HepG2 (cell line): ENCODE results near the gene CDNF.

Experiments used
- AKNA ChIP-seq: sonication (generic); formaldehyde crosslinking; IDR thresholded peaks from 2 replicates; pipeline ENCODE4 v1.4.0; 2020; ENCODE audit warnings: missing genetic modification reagents, borderline replicate concordance
- BCL6 ChIP-seq: IDR thresholded peaks from 2 replicates; pipeline ENCODE4 v1.6.1; 2016; ENCODE audit warnings: missing genetic modification reagents, missing compliant biosample characterization
- GATAD2A ChIP-seq: IDR thresholded peaks from 2 replicates; pipeline ENCODE4 v1.6.1; 2016
- POLR2A ChIP-seq, 2 experiments: IDR thresholded peaks; 2 replicates each; pipeline ENCODE4 v1.6.1; 2011; ENCODE audit warnings: low read depth in 2 of 2, low read length in 2 of 2, mild to moderate bottlenecking in 1 of 2, moderate library complexity in 1 of 2; ENCODE audit not compliant: insufficient read depth in 1 of 2
- TF ChIP-seq, protein P1 (sequence below): sonication (generic); formaldehyde crosslinking; conservative IDR thresholded peaks from 2 replicates; pipeline ENCODE4 v1.4.0; 2020; ENCODE audit warnings: missing genetic modification reagents

DNA sequence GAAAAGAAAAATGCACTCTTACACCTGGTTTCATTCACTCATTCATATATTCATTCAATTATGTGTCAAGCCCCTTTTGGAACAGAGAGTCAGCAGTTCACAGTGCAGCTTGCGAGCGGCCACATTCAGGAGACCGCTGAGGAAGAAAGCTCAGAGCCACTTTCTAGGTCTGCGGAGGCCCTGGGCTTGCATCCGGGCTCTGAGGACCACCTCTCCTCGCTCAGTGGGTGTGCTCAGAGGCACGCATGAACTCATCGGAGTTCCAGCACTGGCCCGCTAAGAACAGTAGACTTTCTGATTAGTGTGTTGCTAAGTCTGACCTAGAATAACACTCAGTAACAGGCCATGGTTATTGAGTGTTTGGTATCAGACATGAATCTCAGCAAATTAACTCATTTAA, 61.3 kb downstream of the CDNF start:
- TF ChIP-seq, protein P1, sequence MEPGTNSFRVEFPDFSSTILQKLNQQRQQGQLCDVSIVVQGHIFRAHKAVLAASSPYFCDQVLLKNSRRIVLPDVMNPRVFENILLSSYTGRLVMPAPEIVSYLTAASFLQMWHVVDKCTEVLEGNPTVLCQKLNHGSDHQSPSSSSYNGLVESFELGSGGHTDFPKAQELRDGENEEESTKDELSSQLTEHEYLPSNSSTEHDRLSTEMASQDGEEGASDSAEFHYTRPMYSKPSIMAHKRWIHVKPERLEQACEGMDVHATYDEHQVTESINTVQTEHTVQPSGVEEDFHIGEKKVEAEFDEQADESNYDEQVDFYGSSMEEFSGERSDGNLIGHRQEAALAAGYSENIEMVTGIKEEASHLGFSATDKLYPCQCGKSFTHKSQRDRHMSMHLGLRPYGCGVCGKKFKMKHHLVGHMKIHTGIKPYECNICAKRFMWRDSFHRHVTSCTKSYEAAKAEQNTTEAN, result no peak
- TF ChIP-seq POLR2A (IDR thresholded peaks at IDR 0.05; ENCODE audit: insufficient read depth in 1 of 2, low read depth in 2 of 2, low read length in 2 of 2), result no peak
- TF ChIP-seq BCL6, result no peak
- no peak for TF ChIP-seq GATAD2A (CRISPR knock-in tag)
- no peak for TF ChIP-seq AKNA (CRISPR knock-in tag)
